ENCODE data around the gene COQ6. TPM values are rescaled to one million over a fixed set of nuclear protein-coding genes. Genes with fewer than 3 reads are reported as not detected.
"Not testable (repeated sequence)": the region's sequence is repeated elsewhere in the genome, so short reads cannot be mapped to it uniquely, and the experiment has no call there.

COQ6 gene
- total RNA-seq, 1 experiment from 2014 or later, result 25.4 TPM

DNA sequence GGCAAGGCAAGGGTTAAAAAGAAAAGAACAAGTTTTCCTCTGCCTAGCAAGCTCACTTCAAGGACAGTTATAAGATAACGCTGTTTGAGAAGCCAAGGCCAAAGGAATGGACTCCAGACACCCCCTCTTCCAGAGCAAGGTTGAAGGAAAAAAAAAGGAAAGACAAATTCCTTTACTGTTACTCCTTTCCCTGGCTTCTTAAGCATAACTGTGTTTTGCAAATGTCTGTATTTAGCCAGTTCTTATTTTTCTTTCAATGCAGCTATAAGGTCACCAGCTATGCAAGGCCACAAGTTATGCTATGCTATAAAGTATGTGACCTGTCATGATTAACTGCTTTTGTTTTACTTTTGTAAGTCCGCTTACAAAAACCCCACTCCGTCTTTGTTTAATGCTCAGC is 36.8 kb upstream of the COQ6 start:
- ChIA-PET CTCF (no interaction called here), POLR2A (ENCODE audit: unreplicated experiment) (no interaction called here)
- no peak for TF ChIP-seq CTCF (conservative IDR thresholded peaks at IDR 0.05)
- TF ChIP-seq EZH2 (IDR thresholded peaks at IDR 0.05; ENCODE audit: low read depth), result no peak
- Histone ChIP-seq H2AFZ (no peak overlapping the region), H3K36me3 (ENCODE audit: low read depth) (peaks cover 40% of the 10 kb centered on the region), H3F3A (ENCODE audit: insufficient read depth, low read depth) (peaks cover 23% of the 10 kb centered on the region), H4K20me1 (ENCODE audit: insufficient read depth) (no peaks in the 10 kb centered on the region; the same call in 1 of the 2 replicates), H3K27ac (no peak overlapping the region), H3K4me2 (no peak overlapping the region), H3K9me2 (ENCODE audit: insufficient read depth) (no peaks in the 10 kb centered on the region), H3K4me1 (replicated peaks; ENCODE audit: insufficient read depth) (0 out of 2 replicates have a peak, but pooled peaks cover 8% of the 10 kb centered on the region), H3K9me3 (ENCODE audit: insufficient read depth, low read depth) (no peaks in the 10 kb centered on the region), H3K4me3 (no peak overlapping the region), H3K79me2 (ENCODE audit: low read depth) (0 out of 2 replicates have a peak, but pooled peaks cover 3% of the 10 kb centered on the region), H3K27me3 (ENCODE audit: insufficient read depth, low read depth) (no peaks in the 10 kb centered on the region)
- DNase-seq, result no peak
- intact Hi-C loops (cut with micrococcal nuclease; ENCODE audit: unreplicated experiment), result no loop called here
- no TSS peak for BruUV-seq (replicated peaks)

GRCh38 chr14:73916324-73916723 is 33.8 kb upstream of the COQ6 start:
- Histone ChIP-seq H3K4me2 (no peak overlapping the region), H3K4me3 (no peak overlapping the region), H3K27me3 (ENCODE audit: insufficient read depth, low read depth) (no peaks in the 10 kb centered on the region), H3K4me1 (replicated peaks; ENCODE audit: insufficient read depth) (0 out of 2 replicates have a peak, but pooled peaks cover 8% of the 10 kb centered on the region), H3K9me3 (ENCODE audit: insufficient read depth, low read depth) (no peaks in the 10 kb centered on the region), H3K27ac (no peak overlapping the region), H3K79me2 (ENCODE audit: low read depth) (0 out of 2 replicates have a peak, but pooled peaks cover 3% of the 10 kb centered on the region), H2AFZ (no peak overlapping the region), H3K9me2 (ENCODE audit: insufficient read depth) (no peaks in the 10 kb centered on the region), H3K36me3 (ENCODE audit: low read depth) (peaks cover 21% of the 10 kb centered on the region; the same call in 1 of the 2 replicates), H3F3A (ENCODE audit: insufficient read depth, low read depth) (peaks cover 18% of the 10 kb centered on the region), H4K20me1 (ENCODE audit: insufficient read depth) (no peaks in the 10 kb centered on the region)
- intact Hi-C loops (cut with micrococcal nuclease; ENCODE audit: unreplicated experiment), result no loop called here
- BruUV-seq (replicated peaks), result no TSS peak
- no peak for DNase-seq
- ChIA-PET CTCF (no interaction called here), POLR2A (ENCODE audit: unreplicated experiment) (no interaction called here)
- no peak for TF ChIP-seq CTCF (conservative IDR thresholded peaks at IDR 0.05)
- TF ChIP-seq EZH2 (IDR thresholded peaks at IDR 0.05; ENCODE audit: low read depth), result no peak

- H3K9me2 ChIP-seq (ENCODE audit: insufficient read depth); intact Hi-C loops (cut with micrococcal nuclease; ENCODE audit: unreplicated experiment); H3K9me3 ChIP-seq (ENCODE audit: insufficient read depth, low read depth); CTCF ChIA-PET; H2AFZ ChIP-seq; DNase-seq; POLR2A ChIA-PET (ENCODE audit: unreplicated experiment); H3K4me2 ChIP-seq; H3K79me2 ChIP-seq (ENCODE audit: low read depth); H3K27me3 ChIP-seq (ENCODE audit: insufficient read depth, low read depth); BruUV-seq (replicated peaks); H3K4me1 ChIP-seq (replicated peaks; ENCODE audit: insufficient read depth); H3K27ac ChIP-seq; H4K20me1 ChIP-seq (ENCODE audit: insufficient read depth); H3K4me3 ChIP-seq: not testable (repeated sequence)
- peaks cover 16% of the 10 kb centered on the region; the same call in 1 of the 2 replicates for H3K36me3 ChIP-seq (ENCODE audit: low read depth)
- H3F3A ChIP-seq (ENCODE audit: insufficient read depth, low read depth), result peaks cover 14% of the 10 kb centered on the region
Observed at GRCh38 chr14:73919457-73919856, 30.6 kb upstream of the COQ6 start.

GRCh38 chr14:73924337-73924736 is 25.8 kb upstream of the COQ6 start:
- POLR2A ChIA-PET (ENCODE audit: unreplicated experiment), result no interaction called here

More at GRCh38 chr14:73924337-73924736, 25.8 kb upstream of the COQ6 start:
- no peak overlapping the region for H3K4me2 ChIP-seq
- no peak overlapping the region for H3K4me3 ChIP-seq
- BruUV-seq (replicated peaks), result no TSS peak
- DNase-seq, result no peak
- no peak overlapping the region for H3K27ac ChIP-seq
- no peaks in the 10 kb centered on the region; the same call in 1 of the 2 replicates for H3F3A ChIP-seq (ENCODE audit: insufficient read depth, low read depth)
- no peaks in the 10 kb centered on the region for H3K79me2 ChIP-seq (ENCODE audit: low read depth)
- H3K4me1 ChIP-seq (replicated peaks; ENCODE audit: insufficient read depth), result no peaks in the 10 kb centered on the region
- H4K20me1 ChIP-seq (ENCODE audit: insufficient read depth), result no peaks in the 10 kb centered on the region
- no peaks in the 10 kb centered on the region for H3K9me3 ChIP-seq (ENCODE audit: insufficient read depth, low read depth)
- TF ChIP-seq CTCF (conservative IDR thresholded peaks at IDR 0.05) (no peak), EZH2 (IDR thresholded peaks at IDR 0.05; ENCODE audit: low read depth) (no peak)
- intact Hi-C loops (cut with micrococcal nuclease; ENCODE audit: unreplicated experiment), result no loop called here
- CTCF ChIA-PET, result no interaction called here
- no peak overlapping the region for H2AFZ ChIP-seq
- no peaks in the 10 kb centered on the region for H3K27me3 ChIP-seq (ENCODE audit: insufficient read depth, low read depth)
- H3K36me3 ChIP-seq (ENCODE audit: low read depth), result peaks cover 20% of the 10 kb centered on the region
- H3K9me2 ChIP-seq (ENCODE audit: insufficient read depth), result no peaks in the 10 kb centered on the region

Measured in PC-9 (cell line).